Measurements from ENCODE around the gene ARHGAP30.

The ARHGAP30 gene

DNA sequence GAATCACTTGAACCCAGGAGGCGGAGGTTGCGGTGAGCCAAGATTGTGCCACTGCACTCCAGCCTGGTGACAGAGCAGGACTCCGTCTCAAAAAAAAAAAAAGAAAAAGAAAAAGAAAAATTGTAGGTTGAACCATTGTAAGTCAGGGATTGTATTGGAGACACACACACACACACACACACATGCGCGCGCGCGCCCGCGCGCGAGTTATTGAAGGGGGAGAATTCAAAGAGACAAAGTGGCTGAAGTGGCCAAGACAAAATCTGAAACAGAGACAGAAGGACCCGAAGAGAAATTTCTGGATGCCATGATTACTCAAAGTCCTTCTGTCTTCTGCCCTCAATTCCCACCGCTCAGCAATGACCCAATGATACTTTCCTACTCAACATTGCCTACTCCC lies 24.8 kb upstream of the ARHGAP30 start:
- no peak overlapping the region for H4K8ac ChIP-seq (ENCODE audit: low read length)
- no peak overlapping the region for H2AFZ ChIP-seq (ENCODE audit: low read depth, low read length)
- no peak overlapping the region for H2BK5ac ChIP-seq (ENCODE audit: low read depth, low read length, poor library complexity, severe bottlenecking)
- no peak overlapping the region for H2BK12ac ChIP-seq (ENCODE audit: low read length in 2 of 2)
- H3K27me3 ChIP-seq (ENCODE audit: control insufficient read depth in 1 of 2, insufficient read depth in 1 of 2, low read length in 2 of 2): no peaks in the 10 kb centered on the region
- no peak for DNase-seq
- H3K4ac ChIP-seq (ENCODE audit: low read depth in 1 of 2, low read length in 2 of 2): no peak overlapping the region
- peaks cover 0 to 2% of the 10 kb centered on the region in 2 experiments for H3K36me3 ChIP-seq (ENCODE audit: control insufficient read depth in 1 of 2, insufficient read depth in 2 of 2, low read depth in 1 of 2, low read length in 2 of 2)
- no peak overlapping the region for H3K23ac ChIP-seq (ENCODE audit: low read length in 2 of 2)
- no peak overlapping the region for H3K4me2 ChIP-seq (ENCODE audit: low read length, poor library complexity, severe bottlenecking)
- H2BK120ac ChIP-seq (ENCODE audit: low read depth, low read length): no peak overlapping the region
- H3K27ac ChIP-seq (ENCODE audit: low read length, poor library complexity, severe bottlenecking): no peak overlapping the region
- no peak overlapping the region for H2BK15ac ChIP-seq (ENCODE audit: low read depth, poor library complexity, severe bottlenecking)
- no peaks in the 10 kb centered on the region for H3K9me3 ChIP-seq (ENCODE audit: control insufficient read depth, low read length)
- WGBS: 95% methylated on average over 4 of the region's 14 CpGs
- H2AK5ac ChIP-seq (ENCODE audit: low read length, severe bottlenecking): no peak overlapping the region
- no peak overlapping the region for H3K18ac ChIP-seq (ENCODE audit: low read depth in 1 of 2, low read length in 2 of 2)
- H3K4me3 ChIP-seq (ENCODE audit: insufficient read depth in 1 of 2, low read depth in 1 of 2, low read length in 2 of 2): no peak overlapping the region
- no peaks in the 10 kb centered on the region for H3K79me1 ChIP-seq (replicated peaks; ENCODE audit: low read length, poor library complexity, severe bottlenecking)
- peaks cover 13% of the 10 kb centered on the region for H3K4me1 ChIP-seq (ENCODE audit: control insufficient read depth, insufficient read depth, low read depth, low read length)
- no peak overlapping the region for H3K9ac ChIP-seq (ENCODE audit: low read length)
- no peak overlapping the region for H4K91ac ChIP-seq (ENCODE audit: low read length)
- H3K14ac ChIP-seq (ENCODE audit: low read length in 2 of 2): no peak overlapping the region

DNA sequence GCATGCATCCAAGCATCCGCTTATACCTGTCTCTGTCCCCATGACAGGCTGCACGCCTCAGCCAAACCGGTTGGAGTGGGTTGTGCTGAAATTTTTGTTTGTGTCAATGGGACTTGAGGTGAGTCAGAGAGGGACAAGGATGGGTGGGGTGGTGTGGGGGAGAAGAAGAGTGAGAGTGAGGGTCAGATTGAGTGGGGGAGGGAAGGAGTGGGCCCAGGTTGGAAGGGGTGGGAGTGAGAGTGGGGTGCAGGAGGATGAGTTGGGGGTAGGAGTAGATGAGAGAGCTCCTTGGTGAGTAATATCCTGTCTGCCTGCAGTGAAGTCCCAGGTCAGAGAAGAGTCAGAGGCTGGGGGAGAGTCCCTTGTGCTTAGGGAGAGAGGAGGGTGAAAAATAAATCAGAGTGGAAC lies 22.9 kb upstream of the ARHGAP30 start:
- Histone ChIP-seq H2AFZ (ENCODE audit: low read depth, low read length) (no peak overlapping the region), H2BK5ac (ENCODE audit: low read depth, low read length, poor library complexity, severe bottlenecking) (no peak overlapping the region), H3K4me3 (ENCODE audit: insufficient read depth in 1 of 2, low read depth in 1 of 2, low read length in 2 of 2) (no peak overlapping the region), H2BK15ac (ENCODE audit: low read depth, poor library complexity, severe bottlenecking) (no peak overlapping the region), H2BK12ac (ENCODE audit: low read length in 2 of 2) (no peak overlapping the region), H4K91ac (ENCODE audit: low read length) (peak overlapping the region; percentile 21), H3K23ac (ENCODE audit: low read length in 2 of 2) (no peak overlapping the region), H4K8ac (ENCODE audit: low read length) (no peak overlapping the region), H3K27me3 (ENCODE audit: control insufficient read depth in 1 of 2, insufficient read depth in 1 of 2, low read length in 2 of 2) (no peaks in the 10 kb centered on the region), H3K4me1 (ENCODE audit: control insufficient read depth, insufficient read depth, low read depth, low read length) (peaks cover 8% of the 10 kb centered on the region), H3K9me3 (ENCODE audit: control insufficient read depth, low read length) (no peaks in the 10 kb centered on the region), H3K9ac (ENCODE audit: low read length) (no peak overlapping the region), H2BK120ac (ENCODE audit: low read depth, low read length) (no peak overlapping the region), H3K4me2 (ENCODE audit: low read length, poor library complexity, severe bottlenecking) (no peak overlapping the region), H3K18ac (ENCODE audit: low read depth in 1 of 2, low read length in 2 of 2) (no peak overlapping the region), H2AK5ac (ENCODE audit: low read length, severe bottlenecking) (no peak overlapping the region), H3K4ac (ENCODE audit: low read depth in 1 of 2, low read length in 2 of 2) (no peak overlapping the region), H3K27ac (ENCODE audit: low read length, poor library complexity, severe bottlenecking) (no peak overlapping the region), H3K36me3 (ENCODE audit: control insufficient read depth in 1 of 2, insufficient read depth in 2 of 2, low read depth in 1 of 2, low read length in 2 of 2) (no peaks in the 10 kb centered on the region), H3K14ac (ENCODE audit: low read length in 2 of 2) (no peak overlapping the region), H3K79me1 (replicated peaks; ENCODE audit: low read length, poor library complexity, severe bottlenecking) (no peaks in the 10 kb centered on the region)
- WGBS: 64% methylated on average over 3 of the region's 3 CpGs
- DNase-seq: no peak

DNA sequence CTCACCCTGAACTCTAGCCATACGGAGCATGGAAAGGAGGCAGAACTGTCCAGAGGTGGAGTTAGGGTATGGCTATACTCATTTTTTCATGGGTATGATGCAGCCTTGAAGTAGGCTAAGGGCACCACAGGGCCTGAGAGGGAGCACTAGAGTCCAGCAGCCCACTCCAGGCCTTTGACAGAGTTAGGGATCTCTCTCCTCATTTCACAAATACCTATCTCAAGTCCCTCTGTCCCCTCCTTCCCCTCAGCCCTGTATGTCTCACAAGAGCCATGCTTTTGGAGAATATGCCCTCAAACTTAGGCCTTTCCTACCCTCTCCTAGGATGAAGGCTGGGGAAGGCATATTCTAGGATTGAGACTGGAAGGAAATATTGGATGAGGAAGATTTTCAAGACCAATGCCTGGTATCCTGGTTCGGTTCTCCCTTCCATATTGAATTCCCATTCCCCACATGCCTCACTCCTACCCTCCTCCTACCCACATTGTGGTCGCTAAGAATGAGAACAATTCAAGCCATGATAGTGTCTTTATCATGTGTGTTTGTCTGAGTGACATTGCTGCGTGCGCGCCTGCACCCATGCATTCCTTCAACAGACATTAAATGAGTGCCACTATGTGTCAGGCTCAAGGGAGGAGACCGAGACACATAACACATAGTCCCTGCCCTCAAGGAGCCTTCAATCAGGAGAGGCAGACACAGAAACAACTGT lies 22.3 kb upstream of the ARHGAP30 start:
- WGBS: 97% methylated on average over 5 of the region's 7 CpGs

GRCh38 chr1:161091093-161091492 lies 21.4 kb upstream of the ARHGAP30 start:
- H3K27ac ChIP-seq (ENCODE audit: low read length, poor library complexity, severe bottlenecking): no peak overlapping the region
- H3K79me1 ChIP-seq (replicated peaks; ENCODE audit: low read length, poor library complexity, severe bottlenecking): no peaks in the 10 kb centered on the region
- no peak overlapping the region for H4K8ac ChIP-seq (ENCODE audit: low read length)
- H3K36me3 ChIP-seq (ENCODE audit: control insufficient read depth in 1 of 2, insufficient read depth in 2 of 2, low read depth in 1 of 2, low read length in 2 of 2): no peaks in the 10 kb centered on the region
- H4K91ac ChIP-seq (ENCODE audit: low read length): no peak overlapping the region
- H2AFZ ChIP-seq (ENCODE audit: low read depth, low read length): no peak overlapping the region
- no peak overlapping the region for H3K4me2 ChIP-seq (ENCODE audit: low read length, poor library complexity, severe bottlenecking)
- H2BK120ac ChIP-seq (ENCODE audit: low read depth, low read length): no peak overlapping the region
- H2BK5ac ChIP-seq (ENCODE audit: low read depth, low read length, poor library complexity, severe bottlenecking): no peak overlapping the region
- H3K23ac ChIP-seq (ENCODE audit: low read length in 2 of 2): no peak overlapping the region
- no peak overlapping the region for H3K4ac ChIP-seq (ENCODE audit: low read depth in 1 of 2, low read length in 2 of 2)
- H3K18ac ChIP-seq (ENCODE audit: low read depth in 1 of 2, low read length in 2 of 2): no peak overlapping the region
- H3K9me3 ChIP-seq (ENCODE audit: control insufficient read depth, low read length): no peaks in the 10 kb centered on the region
- WGBS: 79% methylated on average over 5 of the region's 5 CpGs
- peaks cover 8% of the 10 kb centered on the region for H3K4me1 ChIP-seq (ENCODE audit: control insufficient read depth, insufficient read depth, low read depth, low read length)
- H2BK15ac ChIP-seq (ENCODE audit: low read depth, poor library complexity, severe bottlenecking): no peak overlapping the region
- H3K27me3 ChIP-seq (ENCODE audit: control insufficient read depth in 1 of 2, insufficient read depth in 1 of 2, low read length in 2 of 2): no peaks in the 10 kb centered on the region
- no peak overlapping the region for H3K4me3 ChIP-seq (ENCODE audit: insufficient read depth in 1 of 2, low read depth in 1 of 2, low read length in 2 of 2)
- no peak overlapping the region for H3K14ac ChIP-seq (ENCODE audit: low read length in 2 of 2)
- no peak for DNase-seq
- H2AK5ac ChIP-seq (ENCODE audit: low read length, severe bottlenecking): no peak overlapping the region
- no peak overlapping the region for H2BK12ac ChIP-seq (ENCODE audit: low read length in 2 of 2)
- no peak overlapping the region for H3K9ac ChIP-seq (ENCODE audit: low read length)

More for the DNA sequence above, 22.3 kb upstream of the ARHGAP30 start:
- Histone ChIP-seq H2BK12ac (ENCODE audit: low read length in 2 of 2) (no peak overlapping the region), H2AK5ac (ENCODE audit: low read length, severe bottlenecking) (no peak overlapping the region), H3K23ac (ENCODE audit: low read length in 2 of 2) (no peak overlapping the region), H3K4me3 (ENCODE audit: insufficient read depth in 1 of 2, low read depth in 1 of 2, low read length in 2 of 2) (no peak overlapping the region), H4K8ac (ENCODE audit: low read length) (no peak overlapping the region), H2AFZ (ENCODE audit: low read depth, low read length) (no peak overlapping the region), H3K4me2 (ENCODE audit: low read length, poor library complexity, severe bottlenecking) (no peak overlapping the region), H4K91ac (ENCODE audit: low read length) (peak overlapping the region; percentile 21), H3K9me3 (ENCODE audit: control insufficient read depth, low read length) (no peaks in the 10 kb centered on the region), H2BK5ac (ENCODE audit: low read depth, low read length, poor library complexity, severe bottlenecking) (no peak overlapping the region), H3K14ac (ENCODE audit: low read length in 2 of 2) (peak overlapping the region in 1 of 2 experiments; percentile 58), H3K18ac (ENCODE audit: low read depth in 1 of 2, low read length in 2 of 2) (no peak overlapping the region), H3K79me1 (replicated peaks; ENCODE audit: low read length, poor library complexity, severe bottlenecking) (no peaks in the 10 kb centered on the region), H3K9ac (ENCODE audit: low read length) (no peak overlapping the region), H3K27ac (ENCODE audit: low read length, poor library complexity, severe bottlenecking) (no peak overlapping the region), H3K27me3 (ENCODE audit: control insufficient read depth in 1 of 2, insufficient read depth in 1 of 2, low read length in 2 of 2) (no peaks in the 10 kb centered on the region), H3K36me3 (ENCODE audit: control insufficient read depth in 1 of 2, insufficient read depth in 2 of 2, low read depth in 1 of 2, low read length in 2 of 2) (no peaks in the 10 kb centered on the region), H2BK120ac (ENCODE audit: low read depth, low read length) (no peak overlapping the region), H3K4ac (ENCODE audit: low read depth in 1 of 2, low read length in 2 of 2) (no peak overlapping the region), H2BK15ac (ENCODE audit: low read depth, poor library complexity, severe bottlenecking) (no peak overlapping the region), H3K4me1 (ENCODE audit: control insufficient read depth, insufficient read depth, low read depth, low read length) (peaks cover 8% of the 10 kb centered on the region)
- no peak for DNase-seq
